HepG2 (cell line): Measurements from ENCODE around the gene CEBPA. TPM values are rescaled to one million over a fixed set of nuclear protein-coding genes. Genes with fewer than 3 reads are reported as not detected.

ENCODE experiments used
- AHDC1 ChIP-seq: sonication (generic); formaldehyde crosslinking; IDR thresholded peaks from 2 replicates; pipeline ENCODE4 v1.5.1; 2020; ENCODE audit warnings: mild to moderate bottlenecking, missing genetic modification reagents, borderline replicate concordance
- CEBPB ChIP-seq: IDR thresholded peaks from 2 replicates; pipeline ENCODE4 v1.6.1; 2011; ENCODE audit warnings: low read depth, low read length, improper control_type of control experiment, borderline replicate concordance
- FOXC1 ChIP-seq: sonication (generic); formaldehyde crosslinking; IDR thresholded peaks from 2 replicates; pipeline ENCODE4 v1.8.0; 2022; ENCODE audit warnings: mild to moderate bottlenecking, missing genetic modification reagents, borderline replicate concordance
- HIVEP1 ChIP-seq: sonication (generic); formaldehyde crosslinking; IDR thresholded peaks from 2 replicates; pipeline ENCODE4 v1.4.0; 2020; ENCODE audit warnings: mild to moderate bottlenecking, missing genetic modification reagents
- NONO ChIP-seq, 2 experiments: fragments of 450-650 bp in 1 of 2; sonication (generic) in 1 of 2; formaldehyde crosslinking in 1 of 2; IDR thresholded peaks in 1 of 2; conservative IDR thresholded peaks in 1 of 2; 2 replicates each; pipeline versions ENCODE4 v1.6.1 to v1.8.0; 2017 to 2022; ENCODE audit warnings: mild to moderate bottlenecking in 1 of 2, missing genetic modification reagents in 1 of 2, moderate library complexity in 1 of 2
- NR2C2 ChIP-seq: sonication (generic); formaldehyde crosslinking; IDR thresholded peaks from 2 replicates; pipeline ENCODE4 v1.4.0; 2020; ENCODE audit warnings: missing genetic modification reagents, mild to moderate bottlenecking, moderate library complexity, borderline replicate concordance
- PATZ1 ChIP-seq: sonication (generic); formaldehyde crosslinking; IDR thresholded peaks from 2 replicates; pipeline ENCODE4 v1.4.0; 2020; ENCODE audit warnings: missing genetic modification reagents
- SMARCC2 ChIP-seq: fragments of 450-650 bp; IDR thresholded peaks from 2 replicates; pipeline ENCODE4 v1.6.1; 2017; ENCODE audit warnings: antibody characterized with exemption, mild to moderate bottlenecking
- STAT5B ChIP-seq: sonication (generic); formaldehyde crosslinking; IDR thresholded peaks from 2 replicates; pipeline ENCODE4 v1.4.0; 2020; ENCODE audit warnings: missing genetic modification reagents
- TBL1XR1 ChIP-seq: fragments of 150-350 bp; IDR thresholded peaks from 2 replicates; pipeline ENCODE4 v1.6.1; 2014; ENCODE audit warnings: borderline replicate concordance, low read length; ENCODE audit not compliant: partially characterized antibody
- TOE1 ChIP-seq: sonication (generic); formaldehyde crosslinking; IDR thresholded peaks from 2 replicates; pipeline ENCODE4 v1.4.0; 2020; ENCODE audit warnings: mild to moderate bottlenecking, missing genetic modification reagents
- TP53 ChIP-seq: sonication (generic); formaldehyde crosslinking; conservative IDR thresholded peaks from 2 replicates; pipeline ENCODE4 v1.4.0; 2020; ENCODE audit warnings: missing genetic modification reagents
- TRIM24 ChIP-seq: sonication (generic); formaldehyde crosslinking; IDR thresholded peaks from 2 replicates; pipeline ENCODE4 v1.8.0; 2022; ENCODE audit warnings: mild to moderate bottlenecking, missing genetic modification reagents
- ZFP37 ChIP-seq: sonication (generic); formaldehyde crosslinking; IDR thresholded peaks from 2 replicates; pipeline ENCODE4 v1.4.0; 2020; ENCODE audit warnings: missing genetic modification reagents, borderline replicate concordance
- ZNF124 ChIP-seq: sonication (generic); formaldehyde crosslinking; IDR thresholded peaks from 2 replicates; pipeline ENCODE4 v1.4.0; 2020; ENCODE audit warnings: missing genetic modification reagents
- ZNF143 ChIP-seq: sonication (generic); formaldehyde crosslinking; IDR thresholded peaks from 2 replicates; pipeline ENCODE4 v1.4.0; 2020; ENCODE audit warnings: missing genetic modification reagents
- ZNF207 ChIP-seq: fragments of 450-650 bp; IDR thresholded peaks from 2 replicates; pipeline ENCODE4 v1.6.1; 2016; ENCODE audit warnings: antibody characterized with exemption, borderline replicate concordance
- ZNF256 ChIP-seq: sonication (generic); formaldehyde crosslinking; conservative IDR thresholded peaks from 2 replicates; pipeline ENCODE4 v1.4.0; 2020; ENCODE audit warnings: missing genetic modification reagents
- ZNF615 ChIP-seq: sonication (generic); formaldehyde crosslinking; IDR thresholded peaks from 2 replicates; pipeline ENCODE4 v1.5.0; 2020; ENCODE audit warnings: mild to moderate bottlenecking, missing genetic modification reagents, borderline replicate concordance
- ZNF619 ChIP-seq: sonication (generic); formaldehyde crosslinking; IDR thresholded peaks from 2 replicates; pipeline ENCODE4 v1.4.0; 2020; ENCODE audit warnings: mild to moderate bottlenecking, missing genetic modification reagents
- ZNF83 ChIP-seq: sonication (generic); formaldehyde crosslinking; IDR thresholded peaks from 2 replicates; pipeline ENCODE4 v1.4.0; 2020; ENCODE audit warnings: missing genetic modification reagents, mild to moderate bottlenecking, borderline replicate concordance
- ZSCAN5A ChIP-seq: sonication (generic); formaldehyde crosslinking; IDR thresholded peaks from 2 replicates; pipeline ENCODE4 v1.8.0; 2022; ENCODE audit warnings: mild to moderate bottlenecking, missing genetic modification reagents, borderline replicate concordance
- polyA plus RNA-seq, 8 experiments: library from polyadenylated mRNA; depleted of rRNA in 3 of 8; stranded (reverse) in 7 of 8; unstranded in 1 of 8; fragments of >200 nt; fragmentation: Illumina TruSeq in 4 of 8; extraction: Trizol in 4 of 8; gene quantifications; 2 replicates each; pipeline versions ENCODE4 v1.2.1 to v1.2.3, GENCODE V29; 2011 to 2016; ENCODE audit warnings: low read depth in 4 of 8, missing spikeins in 1 of 8, mixed read lengths in 1 of 8; ENCODE audit not compliant: insufficient read depth in 1 of 8
- total RNA-seq, 5 experiments: library from RNA; depleted of rRNA; stranded (reverse); fragments of >200 nt; fragmentation: Illumina TruSeq; extraction: Trizol; gene quantifications; 2 replicates each; pipeline ENCODE4 v1.2.3, GENCODE V29; 2016; ENCODE audit warnings: low read depth in 1 of 5

Gene CEBPA
- total and polyA plus RNA-seq, 2 of the 13 experiments (the other 11 are each of a cell fraction or from before 2014, with no cell fraction given): 24.8 to 103 TPM

- TF ChIP-seq AHDC1 (no peak), ZNF256 (no peak), NR2C2 (CRISPR knock-in tag) (peak; percentile 68), FOXC1 (CRISPR knock-in tag) (no peak), ZNF83 (CRISPR knock-in tag) (no peak), HIVEP1 (CRISPR knock-in tag) (no peak), ZNF619 (no peak), ZNF124 (0 out of 2 replicates have a peak, but pooled peaks have one; percentile 7), TBL1XR1 (no peak), NONO (IDR thresholded peaks at IDR 0.05) (no peak), NONO (CRISPR knock-in tag; conservative IDR thresholded peaks at IDR 0.05) (0 out of 2 replicates have a peak, but pooled peaks have one; percentile 25), ZSCAN5A (CRISPR knock-in tag) (no peak), SMARCC2 (no peak), TOE1 (no peak), ZNF207 (no peak), ZNF143 (CRISPR knock-in tag) (no peak), STAT5B (CRISPR knock-in tag) (no peak), ZFP37 (no peak), TP53 (CRISPR knock-in tag) (no peak), ZNF615 (CRISPR knock-in tag) (no peak), TRIM24 (CRISPR knock-in tag) (no peak), CEBPB (peak; percentile 84), PATZ1 (CRISPR knock-in tag) (no peak)
Measured at GRCh38 chr19:33348301-33349010, 46.1 kb upstream of the CEBPA start (continued).
